WTC11 (cell line): Measurements from ENCODE around the gene CES5A. TPM values are rescaled to one million over a fixed set of nuclear protein-coding genes. Genes with fewer than 3 reads are reported as not detected.

Source experiments
- ATAC-seq: fragments of 200-7000 bp; cut with Tn5 transposase; 2 replicates; pipeline ENCODE4 v1.10.0; 2021; ENCODE audit warnings: mild to moderate bottlenecking, moderate library complexity
- CTCF ChIA-PET: fragments of 300-600 bp; sonication (Branson Sonifier 250); formaldehyde crosslinking; loops from one replicate; lab custom pipeline; 2021; ENCODE audit warnings: antibody characterized with exemption; lab: Charles Lee
- POLR2A ChIA-PET: fragments of 350-600 bp; sonication (Branson Sonifier 250); formaldehyde crosslinking; loops from one replicate; lab custom pipeline; 2021; ENCODE audit warnings: antibody characterized with exemption; lab: Charles Lee
- DNase-seq: peaks from one replicate; pipeline ENCODE4 v3.0.0; 2021; ENCODE audit warnings: low spot score
- H3K27ac Mint-ChIP-seq: 2 replicates; pipeline ENCODE4 v1.8.0; 2021; ENCODE audit warnings: mixed read lengths
- H3K27me3 Mint-ChIP-seq: 2 replicates; pipeline ENCODE4 v1.8.0; 2021; ENCODE audit warnings: low read depth, mild to moderate bottlenecking, moderate library complexity, mixed read lengths
- H3K36me3 Mint-ChIP-seq: 2 replicates; pipeline ENCODE4 v1.8.0; 2021; ENCODE audit warnings: mixed read lengths
- H3K4me1 Mint-ChIP-seq: 2 replicates; pipeline ENCODE4 v1.8.0; 2022; ENCODE audit warnings: mixed read lengths
- H3K4me3 Mint-ChIP-seq: 2 replicates; pipeline ENCODE4 v1.8.0; 2021; ENCODE audit warnings: mild to moderate bottlenecking, moderate library complexity, mixed read lengths
- H3K9me3 Mint-ChIP-seq: 2 replicates; pipeline ENCODE4 v1.8.0; 2021; ENCODE audit warnings: mixed read lengths
- ATF1 ChIP-seq: sonication (generic); formaldehyde crosslinking; IDR thresholded peaks from 2 replicates; pipeline ENCODE4 v1.8.1; 2023; ENCODE audit warnings: mild to moderate bottlenecking, moderate library complexity, missing genetic modification reagents
- ATF2 ChIP-seq: sonication (generic); formaldehyde crosslinking; IDR thresholded peaks from 2 replicates; pipeline ENCODE4 v1.8.1; 2022; ENCODE audit warnings: low read depth, missing genetic modification reagents, borderline replicate concordance
- CBFB ChIP-seq: sonication (generic); formaldehyde crosslinking; IDR thresholded peaks from 2 replicates; pipeline ENCODE4 v1.8.1; 2022; ENCODE audit warnings: mild to moderate bottlenecking, low read depth, missing genetic modification reagents
- CREB1 ChIP-seq: sonication (generic); formaldehyde crosslinking; IDR thresholded peaks from 2 replicates; pipeline ENCODE4 v1.8.0; 2023; ENCODE audit warnings: mild to moderate bottlenecking, missing genetic modification reagents
- CREM ChIP-seq: sonication (generic); formaldehyde crosslinking; IDR thresholded peaks from 2 replicates; pipeline ENCODE4 v1.8.1; 2022; ENCODE audit warnings: mild to moderate bottlenecking, missing genetic modification reagents, moderate library complexity
- ESRRA ChIP-seq: sonication (generic); formaldehyde crosslinking; IDR thresholded peaks from 2 replicates; pipeline ENCODE4 v1.8.1; 2022; ENCODE audit warnings: mild to moderate bottlenecking, missing genetic modification reagents, borderline replicate concordance
- FOXP1 ChIP-seq: sonication (generic); formaldehyde crosslinking; IDR thresholded peaks from 2 replicates; pipeline ENCODE4 v1.8.0; 2022; ENCODE audit warnings: missing genetic modification reagents, mild to moderate bottlenecking, moderate library complexity, borderline replicate concordance
- HMGA2 ChIP-seq: fragments of 250-450 bp; sonication (Bioruptor Pico); IDR thresholded peaks from 2 replicates; pipeline ENCODE4 v1.4.0; 2021; ENCODE audit warnings: mild to moderate bottlenecking, moderate library complexity
- IRF1 ChIP-seq: sonication (generic); formaldehyde crosslinking; IDR thresholded peaks from 2 replicates; pipeline ENCODE4 v1.8.0; 2023; ENCODE audit warnings: missing genetic modification reagents
- JUN ChIP-seq: sonication (generic); formaldehyde crosslinking; IDR thresholded peaks from 2 replicates; pipeline ENCODE4 v1.8.0; 2023; ENCODE audit warnings: mild to moderate bottlenecking, missing genetic modification reagents
- NR3C1 ChIP-seq: sonication (generic); formaldehyde crosslinking; conservative IDR thresholded peaks from 2 replicates; pipeline ENCODE4 v1.8.1; 2023; ENCODE audit warnings: low read depth, mild to moderate bottlenecking, missing genetic modification reagents
- PRRX2 ChIP-seq: fragments of 250-450 bp; sonication (Bioruptor Pico); IDR thresholded peaks from 2 replicates; pipeline ENCODE4 v1.8.0; 2021; ENCODE audit warnings: mild to moderate bottlenecking
- SMAD3 ChIP-seq: sonication (generic); formaldehyde crosslinking; IDR thresholded peaks from 2 replicates; pipeline ENCODE4 v1.8.0; 2022; ENCODE audit warnings: missing genetic modification reagents, mild to moderate bottlenecking, borderline replicate concordance
- TP53 ChIP-seq: sonication (generic); formaldehyde crosslinking; IDR thresholded peaks from 2 replicates; pipeline ENCODE4 v1.8.1; 2023; ENCODE audit warnings: mild to moderate bottlenecking, missing genetic modification reagents
- ZBTB21 ChIP-seq: sonication (generic); formaldehyde crosslinking; IDR thresholded peaks from 2 replicates; pipeline ENCODE4 v1.8.1; 2023; ENCODE audit warnings: mild to moderate bottlenecking, missing genetic modification reagents, borderline replicate concordance
- ZNF121 ChIP-seq: sonication (generic); formaldehyde crosslinking; IDR thresholded peaks from 2 replicates; pipeline ENCODE4 v1.8.0; 2023; ENCODE audit warnings: missing genetic modification reagents
- ZNF138 ChIP-seq: sonication (generic); formaldehyde crosslinking; conservative IDR thresholded peaks from 2 replicates; pipeline ENCODE4 v1.8.1; 2022; ENCODE audit warnings: mild to moderate bottlenecking, moderate library complexity, missing genetic modification reagents
- ZNF219 ChIP-seq: sonication (generic); formaldehyde crosslinking; IDR thresholded peaks from 2 replicates; pipeline ENCODE4 v1.8.0; 2023; ENCODE audit warnings: missing genetic modification reagents, mild to moderate bottlenecking, borderline replicate concordance
- ZNF281 ChIP-seq: sonication (generic); formaldehyde crosslinking; IDR thresholded peaks from 2 replicates; pipeline ENCODE4 v1.8.0; 2023; ENCODE audit warnings: mild to moderate bottlenecking, missing genetic modification reagents
- ZNF317 ChIP-seq: sonication (generic); formaldehyde crosslinking; IDR thresholded peaks from 2 replicates; pipeline ENCODE4 v1.8.1; 2023; ENCODE audit warnings: low read depth, mild to moderate bottlenecking, moderate library complexity, missing genetic modification reagents, borderline replicate concordance
- ZNF512 ChIP-seq: sonication (generic); formaldehyde crosslinking; IDR thresholded peaks from 2 replicates; pipeline ENCODE4 v1.8.1; 2022; ENCODE audit warnings: missing genetic modification reagents, borderline replicate concordance
- total RNA-seq: library from RNA; stranded (reverse); gene quantifications from 3 replicates; pipeline ENCODE4 v1.2.3, GENCODE V29; 2021
- TF ChIP-seq, protein P1 (sequence below): sonication (generic); formaldehyde crosslinking; IDR thresholded peaks from 2 replicates; pipeline ENCODE4 v1.8.1; 2022; ENCODE audit warnings: low read depth, mild to moderate bottlenecking, moderate library complexity, missing genetic modification reagents, borderline replicate concordance
- TF ChIP-seq, protein P2 (sequence below): sonication (generic); formaldehyde crosslinking; IDR thresholded peaks from 2 replicates; pipeline ENCODE4 v1.8.1; 2022; ENCODE audit warnings: mild to moderate bottlenecking, moderate library complexity, missing genetic modification reagents

Gene CES5A
- total RNA-seq, 1 experiment from 2014 or later = not detected

- Mint-ChIP-seq H3K36me3 (no peaks in the 10 kb centered on the region), H3K9me3 (no peaks in the 10 kb centered on the region), H3K4me3 (no peak overlapping the region), H3K27ac (no peak overlapping the region), H3K27me3 (peaks cover 29% of the 10 kb centered on the region), H3K4me1 (peaks cover 23% of the 10 kb centered on the region)
- CTCF ChIA-PET = interaction anchor here (0.9 kb wide), 1 partner anchor 347 kb away, joined by 3 read pairs; no protein-coding TSS in a partner anchor
- POLR2A ChIA-PET = no interaction called here
- no peak for TF ChIP-seq FOXP1 (CRISPR knock-in tag)
- no peak for TF ChIP-seq PRRX2 (CRISPR knock-in tag)
- TF ChIP-seq ZBTB21 (CRISPR knock-in tag) = no peak
- no peak for TF ChIP-seq HMGA2 (CRISPR knock-in tag)
- no peak for TF ChIP-seq ZNF138 (CRISPR knock-in tag)
- DNase-seq = no peak
- no peak for ATAC-seq
These were observed 63.4 kb downstream of the CES5A start for GRCh38 chr16:55811811-55812210.

DNA sequence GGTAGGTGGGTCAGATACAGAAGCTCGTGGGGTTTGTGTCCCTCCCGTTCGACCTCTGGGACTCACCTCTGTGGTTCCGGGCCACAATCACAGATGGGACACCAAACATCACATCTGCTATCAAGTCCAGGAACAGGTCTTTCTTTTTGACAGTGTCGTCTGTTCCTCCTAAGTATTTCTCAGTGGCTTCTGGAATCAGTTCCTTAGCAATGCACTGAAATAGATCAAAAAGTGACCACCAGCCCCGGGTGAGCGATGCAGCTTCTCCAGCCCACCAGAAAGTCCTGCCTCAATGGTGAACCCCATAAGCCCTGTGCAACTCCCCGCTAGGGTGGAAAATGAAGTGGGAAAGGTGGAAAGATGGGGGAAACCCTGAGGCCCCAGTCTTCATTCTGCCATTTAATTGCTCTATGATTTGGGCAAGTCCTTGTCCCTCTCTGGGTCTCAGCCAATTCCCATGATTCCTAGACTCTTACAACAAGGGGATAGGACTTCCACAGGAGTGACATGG lies 64.7 kb downstream of the CES5A start:
- ATAC-seq (no peak), DNase-seq (no peak)
- TF ChIP-seq FOXP1 (CRISPR knock-in tag) (no peak), ESRRA (CRISPR knock-in tag) (no peak), ZNF121 (CRISPR knock-in tag) (no peak), NR3C1 (CRISPR knock-in tag) (no peak), JUN (no peak), ZNF512 (no peak)
- TF ChIP-seq, protein P1, sequence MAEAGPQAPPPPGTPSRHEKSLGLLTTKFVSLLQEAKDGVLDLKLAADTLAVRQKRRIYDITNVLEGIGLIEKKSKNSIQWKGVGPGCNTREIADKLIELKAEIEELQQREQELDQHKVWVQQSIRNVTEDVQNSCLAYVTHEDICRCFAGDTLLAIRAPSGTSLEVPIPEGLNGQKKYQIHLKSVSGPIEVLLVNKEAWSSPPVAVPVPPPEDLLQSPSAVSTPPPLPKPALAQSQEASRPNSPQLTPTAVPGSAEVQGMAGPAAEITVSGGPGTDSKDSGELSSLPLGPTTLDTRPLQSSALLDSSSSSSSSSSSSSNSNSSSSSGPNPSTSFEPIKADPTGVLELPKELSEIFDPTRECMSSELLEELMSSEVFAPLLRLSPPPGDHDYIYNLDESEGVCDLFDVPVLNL = no peak
- Mint-ChIP-seq H3K27ac (no peak overlapping the region), H3K9me3 (no peaks in the 10 kb centered on the region), H3K27me3 (peaks cover 21% of the 10 kb centered on the region), H3K36me3 (no peaks in the 10 kb centered on the region), H3K4me1 (peaks cover 23% of the 10 kb centered on the region), H3K4me3 (no peak overlapping the region)
- ChIA-PET CTCF (no interaction called here), POLR2A (no interaction called here)

DNA sequence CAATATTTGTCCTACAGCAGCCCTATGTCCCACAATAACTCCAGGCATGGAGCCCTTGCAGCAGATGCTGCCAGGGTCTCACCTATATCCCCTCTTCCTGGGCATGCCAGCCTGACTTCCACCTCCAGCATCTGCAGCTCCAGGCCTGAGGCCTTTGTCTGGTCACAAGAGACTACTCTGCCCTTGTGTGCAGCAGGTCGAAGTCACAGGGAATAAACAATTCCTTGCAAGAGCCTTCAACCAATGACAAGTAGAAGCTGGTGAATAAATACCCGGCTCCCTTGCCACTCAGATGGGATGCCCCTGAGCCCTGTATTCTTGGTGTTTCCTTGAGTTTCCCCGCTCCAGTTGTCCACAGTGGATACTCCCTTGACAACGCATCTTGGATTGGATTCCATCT lies 65.3 kb downstream of the CES5A start:
- H3K27ac Mint-ChIP-seq = no peak overlapping the region
- DNase-seq = no peak
- TF ChIP-seq ATF1 (CRISPR knock-in tag) (no peak), ZNF317 (CRISPR knock-in tag) (no peak), ZNF219 (no peak), CBFB (CRISPR knock-in tag) (no peak), CREM (CRISPR knock-in tag) (no peak), NR3C1 (CRISPR knock-in tag) (no peak), ZNF121 (CRISPR knock-in tag) (no peak), FOXP1 (CRISPR knock-in tag) (no peak), ATF2 (no peak), IRF1 (CRISPR knock-in tag) (no peak), CREB1 (CRISPR knock-in tag) (no peak), ZNF281 (CRISPR knock-in tag) (no peak), TP53 (CRISPR knock-in tag) (no peak), SMAD3 (CRISPR knock-in tag) (no peak)
- TF ChIP-seq, protein P2, sequence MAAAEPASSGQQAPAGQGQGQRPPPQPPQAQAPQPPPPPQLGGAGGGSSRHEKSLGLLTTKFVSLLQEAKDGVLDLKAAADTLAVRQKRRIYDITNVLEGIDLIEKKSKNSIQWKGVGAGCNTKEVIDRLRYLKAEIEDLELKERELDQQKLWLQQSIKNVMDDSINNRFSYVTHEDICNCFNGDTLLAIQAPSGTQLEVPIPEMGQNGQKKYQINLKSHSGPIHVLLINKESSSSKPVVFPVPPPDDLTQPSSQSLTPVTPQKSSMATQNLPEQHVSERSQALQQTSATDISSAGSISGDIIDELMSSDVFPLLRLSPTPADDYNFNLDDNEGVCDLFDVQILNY (CRISPR knock-in tag) = no peak

More for the DNA sequence above, 65.3 kb downstream of the CES5A start:
- Mint-ChIP-seq H3K9me3 (no peaks in the 10 kb centered on the region), H3K36me3 (no peaks in the 10 kb centered on the region), H3K4me1 (peaks cover 23% of the 10 kb centered on the region), H3K27me3 (peaks cover 21% of the 10 kb centered on the region), H3K4me3 (no peak overlapping the region)
- POLR2A ChIA-PET = no interaction called here
- ATAC-seq = no peak
- CTCF ChIA-PET = interaction anchor here (1.7 kb wide), 1 partner anchor 345 kb away, joined by 5 read pairs; no protein-coding TSS in a partner anchor
